ENCODE data around the gene DCBLD1.

DCBLD1 gene

GRCh38 chr6:117591405-117591804 lies 108.9 kb downstream of the DCBLD1 start:
- TF ChIP-seq, protein P1, sequence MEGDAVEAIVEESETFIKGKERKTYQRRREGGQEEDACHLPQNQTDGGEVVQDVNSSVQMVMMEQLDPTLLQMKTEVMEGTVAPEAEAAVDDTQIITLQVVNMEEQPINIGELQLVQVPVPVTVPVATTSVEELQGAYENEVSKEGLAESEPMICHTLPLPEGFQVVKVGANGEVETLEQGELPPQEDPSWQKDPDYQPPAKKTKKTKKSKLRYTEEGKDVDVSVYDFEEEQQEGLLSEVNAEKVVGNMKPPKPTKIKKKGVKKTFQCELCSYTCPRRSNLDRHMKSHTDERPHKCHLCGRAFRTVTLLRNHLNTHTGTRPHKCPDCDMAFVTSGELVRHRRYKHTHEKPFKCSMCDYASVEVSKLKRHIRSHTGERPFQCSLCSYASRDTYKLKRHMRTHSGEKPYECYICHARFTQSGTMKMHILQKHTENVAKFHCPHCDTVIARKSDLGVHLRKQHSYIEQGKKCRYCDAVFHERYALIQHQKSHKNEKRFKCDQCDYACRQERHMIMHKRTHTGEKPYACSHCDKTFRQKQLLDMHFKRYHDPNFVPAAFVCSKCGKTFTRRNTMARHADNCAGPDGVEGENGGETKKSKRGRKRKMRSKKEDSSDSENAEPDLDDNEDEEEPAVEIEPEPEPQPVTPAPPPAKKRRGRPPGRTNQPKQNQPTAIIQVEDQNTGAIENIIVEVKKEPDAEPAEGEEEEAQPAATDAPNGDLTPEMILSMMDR (IDR thresholded peaks at IDR 0.05; ENCODE audit: low read depth, low read length, missing control alignments), result no peak
- DNase-seq (ENCODE audit: low read depth), result no peak
- no peak overlapping the region for H3K4me3 ChIP-seq (ENCODE audit: low read depth, low read length)

DNA sequence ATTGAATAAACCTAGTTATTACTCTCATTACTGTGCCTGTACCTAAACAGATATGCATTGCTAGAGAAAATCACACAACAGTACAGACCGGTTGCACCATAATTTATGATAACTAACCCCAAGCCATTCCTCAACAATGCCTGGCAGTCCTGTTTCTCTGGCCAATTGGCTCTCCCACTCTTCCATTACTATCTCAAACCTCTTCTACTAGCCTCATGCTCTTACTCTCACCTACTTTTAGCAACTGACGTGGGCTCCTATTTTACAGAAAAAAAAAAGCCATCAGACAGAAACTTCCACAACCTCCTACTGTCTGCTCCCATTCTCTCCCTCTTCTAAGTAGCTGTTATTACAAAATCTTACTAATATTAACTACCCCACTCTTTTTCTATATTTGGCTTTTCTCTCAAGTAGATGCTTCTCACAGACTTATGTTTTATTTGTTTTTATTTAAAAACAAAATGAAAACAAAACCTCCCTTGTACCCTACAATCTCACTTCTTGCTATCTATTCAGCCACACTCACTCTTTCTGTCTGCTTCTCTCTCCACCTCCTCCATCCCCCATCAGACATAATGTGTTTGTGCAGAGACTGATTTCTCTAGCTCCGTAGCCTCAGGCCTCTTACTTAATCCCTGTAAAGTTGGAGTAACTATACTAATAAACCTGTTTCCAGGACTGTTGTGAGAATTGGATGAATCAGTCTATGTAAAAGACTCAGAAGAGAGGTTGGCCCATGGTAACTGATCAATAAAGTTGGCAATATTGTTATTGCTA lies 110.7 kb downstream of the DCBLD1 start:
- TF ChIP-seq, protein P1 (IDR thresholded peaks at IDR 0.05; ENCODE audit: low read depth, low read length, missing control alignments), result no peak
- no peak overlapping the region for H3K4me3 ChIP-seq (ENCODE audit: low read depth, low read length)
- no peak for DNase-seq (ENCODE audit: low read depth)

- TF ChIP-seq, protein P1 (IDR thresholded peaks at IDR 0.05; ENCODE audit: low read depth, low read length, missing control alignments), result no peak
- no peak for DNase-seq (ENCODE audit: low read depth)
- no peak overlapping the region for H3K4me3 ChIP-seq (ENCODE audit: low read depth, low read length)
Observed at GRCh38 chr6:117595099-117595923, 112.8 kb downstream of the DCBLD1 start.

GRCh38 chr6:117597755-117598154 lies 115.3 kb downstream of the DCBLD1 start:
- DNase-seq (ENCODE audit: low read depth), result no peak
- H3K4me3 ChIP-seq (ENCODE audit: low read depth, low read length), result no peak overlapping the region
- TF ChIP-seq, protein P1 (IDR thresholded peaks at IDR 0.05; ENCODE audit: low read depth, low read length, missing control alignments), result no peak
